Activated CD4-positive, alpha-beta T cell treated with anti-CD3 and anti-CD28 coated beads for 36 hours (primary cell): ENCODE measurements around the gene ASGR2. TPM values are rescaled to one million over a fixed set of nuclear protein-coding genes. Genes with fewer than 3 reads are reported as not detected.
"Not testable (repeated sequence)": the region's sequence is repeated elsewhere in the genome, so short reads cannot be mapped to it uniquely, and the experiment has no call there.

ENCODE experiments used
- ATAC-seq: fragments of 200-7000 bp; cut with Tn5 transposase; one replicate; pipeline ENCODE4 v1.10.0; 2021; ENCODE audit warnings: mild to moderate bottlenecking, moderate library complexity
- CTCF ChIA-PET: fragments of 350-600 bp; sonication (Branson Sonifier 250); formaldehyde crosslinking; loops from one replicate; lab custom pipeline; 2021; ENCODE audit warnings: antibody characterized with exemption; lab: Charles Lee
- POLR2A ChIA-PET: fragments of 350-600 bp; sonication (Branson Sonifier 250); formaldehyde crosslinking; loops from one replicate; lab custom pipeline; 2021; ENCODE audit warnings: antibody characterized with exemption, inconsistent platforms; lab: Charles Lee
- DNase-seq: peaks from one replicate; pipeline ENCODE4 v3.0.0-alpha.2; 2020
- H3K27ac Mint-ChIP-seq: one replicate; pipeline ENCODE4 v1.8.0; 2021; ENCODE audit warnings: mixed read lengths
- H3K27me3 Mint-ChIP-seq: one replicate; pipeline ENCODE4 v1.8.0; 2021; ENCODE audit warnings: mixed read lengths
- H3K36me3 Mint-ChIP-seq: one replicate; pipeline ENCODE4 v1.8.0; 2021; ENCODE audit warnings: low read depth, mixed read lengths
- H3K4me1 Mint-ChIP-seq: one replicate; pipeline ENCODE4 v1.8.0; 2021; ENCODE audit warnings: mixed read lengths
- H3K4me3 Mint-ChIP-seq: one replicate; pipeline ENCODE4 v1.8.0; 2021; ENCODE audit warnings: mild to moderate bottlenecking, moderate library complexity, mixed read lengths
- H3K9me3 Mint-ChIP-seq: one replicate; pipeline ENCODE4 v1.8.0; 2021; ENCODE audit warnings: low read depth, mixed read lengths
- intact Hi-C, 2 experiments: fragments of 100-400 bp; cut with DNase I in 1 of 2; cut with micrococcal nuclease in 1 of 2; formaldehyde crosslinking; loops; one replicate each; pipeline versions ENCODE4 v1.14.2 to v1.15.1; 2022 to 2024; cut with DNase I, micrococcal nuclease
- total RNA-seq, 2 experiments: library from RNA; stranded (reverse); gene quantifications; one replicate each; pipeline ENCODE4 v1.2.3, GENCODE V29; 2021

Gene ASGR2
- total RNA-seq, 2 experiments from 2014 or later, result not detected

DNA sequence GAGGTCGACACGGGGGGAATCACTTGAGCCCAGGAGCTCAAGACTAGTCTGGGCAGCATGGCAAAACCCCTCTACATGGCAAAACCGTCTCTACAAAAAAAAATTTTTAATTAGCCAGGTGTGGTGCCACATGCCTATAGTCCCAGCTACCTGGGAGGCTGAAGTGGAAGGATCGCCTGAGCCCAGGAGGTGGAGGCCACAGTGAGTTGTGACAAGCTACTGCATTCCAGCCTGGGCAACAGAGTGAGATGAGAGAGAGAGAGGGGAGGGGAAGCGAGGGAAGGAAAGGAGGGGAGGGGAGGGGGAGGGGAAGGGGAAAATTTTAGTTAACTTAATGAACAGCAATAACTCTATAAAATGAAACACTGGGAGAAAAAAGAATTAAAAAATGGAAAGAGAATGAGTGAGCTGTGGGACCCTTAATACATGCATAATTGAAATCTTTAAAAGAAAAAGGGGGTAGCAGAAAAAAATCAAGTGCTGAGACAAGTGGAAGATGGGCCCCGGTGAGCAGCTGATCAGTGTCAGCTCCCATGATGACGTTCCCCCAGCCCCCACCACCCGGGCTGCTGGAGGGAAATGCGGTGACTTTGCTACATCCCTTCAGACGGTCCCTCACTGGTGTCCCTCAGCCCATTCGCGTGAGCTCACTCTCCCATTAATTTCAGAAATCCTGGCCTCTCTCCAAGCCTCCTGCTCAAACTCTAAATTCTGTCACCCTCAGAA, 2.7 kb downstream of the ASGR2 start:
- H3K4me1 Mint-ChIP-seq, result peaks cover 8% of the 10 kb centered on the region
- ChIA-PET CTCF (interaction anchor here (0.6 to 1.1 kb wide), 3 partner anchors 25 to 649 kb away, joined by 3 to 4 read pairs (median 3); no protein-coding TSS in a partner anchor), POLR2A (no interaction called here)
- H3K36me3 Mint-ChIP-seq, result no peaks in the 10 kb centered on the region
- H3K9me3 Mint-ChIP-seq, result no peaks in the 10 kb centered on the region
- no peaks in the 10 kb centered on the region for H3K27me3 Mint-ChIP-seq
- DNase-seq, result no peak
- no peak overlapping the region for H3K4me3 Mint-ChIP-seq
- intact Hi-C loops, result no loop called here
- no peak for ATAC-seq
- no peak overlapping the region for H3K27ac Mint-ChIP-seq

DNA sequence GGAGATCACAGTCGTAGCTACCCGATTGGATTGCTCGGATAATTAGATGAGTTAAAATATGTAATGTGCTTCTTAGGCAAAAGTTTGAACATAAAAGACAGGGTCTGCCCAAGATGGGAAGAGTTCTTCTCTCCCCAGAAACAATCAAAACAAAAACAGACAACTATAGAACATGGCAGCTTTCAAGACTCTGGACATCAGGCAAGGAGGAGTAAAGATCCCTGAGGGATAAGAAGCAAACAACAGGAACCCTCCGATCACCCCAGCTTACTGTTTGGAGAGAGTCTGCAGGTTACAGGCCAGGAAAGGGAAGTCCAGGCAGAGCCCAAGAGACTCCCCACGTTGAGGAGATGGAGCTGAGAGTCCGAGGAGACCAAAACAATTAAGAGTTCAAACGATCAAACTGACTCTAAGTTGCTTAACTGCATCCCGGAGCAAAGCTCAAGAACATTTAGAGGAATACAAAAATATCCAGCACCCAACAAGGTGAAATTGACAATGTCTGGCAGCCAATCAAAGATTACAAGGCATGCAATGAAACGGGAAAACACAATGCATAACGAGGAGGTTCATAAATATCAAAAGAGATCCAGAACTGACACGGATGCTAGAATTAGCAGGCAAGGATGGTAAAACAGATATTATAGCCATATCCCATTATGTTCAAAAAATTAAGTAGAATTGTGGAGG, 3.9 kb downstream of the ASGR2 start:
- ChIA-PET POLR2A (no interaction called here), CTCF (interaction anchor here (0.6 kb wide), 1 partner anchor 67 kb away, joined by 3 read pairs; the partner anchor contains the start of gene SLC16A11)
- H3K36me3 Mint-ChIP-seq, result no peaks in the 10 kb centered on the region
- no peak overlapping the region for H3K4me3 Mint-ChIP-seq
- no peaks in the 10 kb centered on the region for H3K27me3 Mint-ChIP-seq
- H3K9me3 Mint-ChIP-seq, result no peaks in the 10 kb centered on the region
- H3K27ac Mint-ChIP-seq, result no peak overlapping the region
- H3K4me1 Mint-ChIP-seq, result peaks cover 8% of the 10 kb centered on the region
- DNase-seq (no peak), ATAC-seq (no peak)
- intact Hi-C loops, result no loop called here

DNA sequence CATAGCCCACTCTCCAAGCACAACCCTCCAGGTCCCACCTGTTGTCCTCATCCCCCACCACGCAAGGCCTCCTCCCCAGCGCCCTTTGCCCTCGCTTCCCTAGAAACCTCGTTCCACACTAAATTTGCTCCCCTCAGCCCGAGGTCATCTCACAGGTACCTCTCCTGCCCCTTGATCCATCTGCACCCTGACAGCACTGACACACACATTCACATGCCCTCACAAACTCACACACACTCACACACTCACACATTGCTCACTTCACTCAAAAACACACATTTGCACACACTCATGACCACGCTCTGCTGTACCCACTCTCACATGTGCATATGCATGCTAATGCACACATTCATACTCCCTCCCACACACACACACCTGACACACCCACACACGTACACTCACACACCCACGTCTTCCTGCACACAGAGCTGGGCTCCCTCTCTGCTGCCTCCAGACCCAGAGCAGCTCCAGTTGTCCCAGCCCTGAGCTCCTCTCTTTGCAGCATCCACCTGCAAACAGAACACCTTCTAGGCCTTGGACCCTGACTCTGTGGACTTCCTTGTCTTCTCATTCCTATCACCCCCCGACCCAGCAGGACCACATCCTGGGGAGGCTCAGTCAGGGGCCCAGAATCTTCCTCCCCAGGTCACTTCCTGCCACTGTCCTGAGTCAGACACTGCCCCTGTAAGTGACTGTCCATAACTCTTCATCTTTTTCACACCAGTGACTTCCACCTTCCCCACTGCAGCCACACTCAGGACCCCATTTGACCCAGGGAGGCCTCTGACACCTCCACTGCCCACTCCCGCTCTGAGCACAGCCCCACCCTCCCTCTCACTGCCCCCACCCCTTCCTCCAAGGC, 4.9 kb downstream of the ASGR2 start:
- CTCF ChIA-PET, result no interaction called here

DNA sequence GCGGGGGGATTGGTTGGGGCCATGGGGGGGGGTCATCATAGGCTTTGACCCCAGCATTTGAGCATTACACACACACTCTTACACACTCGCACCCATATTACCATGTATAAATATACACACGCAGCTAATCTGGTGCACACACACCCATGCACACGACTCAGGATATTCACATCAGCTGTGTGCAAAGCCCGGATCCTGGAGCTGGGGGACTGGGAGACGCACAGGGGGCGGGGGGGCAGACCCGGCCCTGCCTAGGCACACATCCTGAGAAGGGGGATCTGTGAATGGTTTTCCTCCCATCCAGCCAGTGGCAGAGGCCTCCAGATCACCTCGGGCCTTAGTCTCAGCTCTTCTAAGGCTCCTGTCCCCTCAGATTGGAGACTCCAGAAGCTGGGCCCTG, 5.6 kb downstream of the ASGR2 start:
- CTCF ChIA-PET, result no interaction called here
- H3K4me3 Mint-ChIP-seq, result no peak overlapping the region

More for the DNA sequence above, 4.9 kb downstream of the ASGR2 start:
- intact Hi-C loops, result no loop called here
- POLR2A ChIA-PET, result no interaction called here
- Mint-ChIP-seq H3K36me3 (no peaks in the 10 kb centered on the region), H3K9me3 (no peaks in the 10 kb centered on the region), H3K4me3 (no peak overlapping the region), H3K27me3 (no peaks in the 10 kb centered on the region), H3K4me1 (peaks cover 8% of the 10 kb centered on the region), H3K27ac (no peak overlapping the region)
- ATAC-seq, result no peak
- DNase-seq, result no peak

DNA sequence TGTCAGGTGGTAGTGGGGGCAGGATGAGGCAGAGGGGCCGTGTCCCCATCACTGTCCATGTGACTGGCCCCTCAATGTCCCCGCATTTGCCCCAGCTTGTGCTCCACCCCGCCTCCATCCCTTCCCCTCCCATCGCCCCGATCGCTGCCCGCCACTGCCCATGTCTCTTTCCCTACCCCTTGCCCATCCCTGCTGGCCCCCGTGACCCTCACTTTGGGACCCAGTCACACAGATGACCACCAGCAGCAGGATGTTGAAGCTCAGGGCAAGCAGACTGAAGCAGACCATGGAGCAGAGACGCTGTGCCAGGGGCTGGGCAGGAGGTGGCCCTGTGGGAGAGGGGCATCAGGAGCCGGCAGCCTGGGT, 6.1 kb downstream of the ASGR2 start:
- no peak for DNase-seq
- H3K27ac Mint-ChIP-seq, result no peak overlapping the region
- no peaks in the 10 kb centered on the region for H3K9me3 Mint-ChIP-seq
- H3K4me1 Mint-ChIP-seq, result peaks cover 8% of the 10 kb centered on the region
- ChIA-PET CTCF (no interaction called here), POLR2A (no interaction called here)
- intact Hi-C loops, result no loop called here
- no peaks in the 10 kb centered on the region for H3K36me3 Mint-ChIP-seq
- H3K27me3 Mint-ChIP-seq, result no peaks in the 10 kb centered on the region
- ATAC-seq, result no peak
- no peak overlapping the region for H3K4me3 Mint-ChIP-seq

More for the DNA sequence above, 5.6 kb downstream of the ASGR2 start:
- Mint-ChIP-seq H3K27me3 (no peaks in the 10 kb centered on the region), H3K9me3 (no peaks in the 10 kb centered on the region), H3K36me3 (no peaks in the 10 kb centered on the region), H3K4me1 (peaks cover 8% of the 10 kb centered on the region), H3K27ac (no peak overlapping the region)
- ATAC-seq (no peak), DNase-seq (no peak)
- intact Hi-C loops, result no loop called here
- POLR2A ChIA-PET, result no interaction called here

DNA sequence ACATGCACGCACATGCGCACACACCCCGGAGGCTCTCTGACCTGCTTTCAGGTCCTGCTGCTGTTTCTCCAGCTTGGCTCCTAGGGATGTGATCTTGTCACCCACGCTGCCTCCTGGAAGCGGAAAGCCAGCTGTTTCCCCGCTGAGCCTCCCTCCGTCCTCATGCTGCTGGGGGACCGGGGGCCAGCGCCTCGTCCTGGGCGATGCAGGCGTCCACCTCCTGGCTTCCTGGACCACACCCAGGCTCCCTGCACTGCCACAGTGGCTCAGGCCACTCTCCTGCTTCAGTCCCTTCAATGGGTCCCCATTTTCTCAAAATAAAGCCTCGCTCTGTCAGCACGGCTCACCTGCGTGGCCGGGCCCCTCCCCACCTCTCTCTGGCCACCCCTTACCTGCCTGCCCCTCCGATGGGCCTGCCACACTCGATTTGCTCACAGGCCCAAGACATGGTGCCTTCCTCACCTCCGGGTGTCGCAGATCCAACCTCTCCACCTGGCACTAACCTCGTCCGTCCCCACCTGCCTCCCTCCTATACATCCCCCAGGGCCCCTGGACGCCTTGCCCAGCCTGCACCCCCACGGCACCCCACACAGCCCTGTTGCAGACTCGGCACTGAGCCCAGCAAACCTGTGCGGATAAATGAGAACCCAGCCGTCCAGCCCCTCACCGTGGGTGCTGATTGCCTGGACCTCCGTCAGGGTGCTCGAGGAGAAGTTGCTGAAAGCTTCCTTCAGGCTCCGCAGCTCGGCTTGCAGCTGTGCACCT, 6.6 kb downstream of the ASGR2 start:
- intact Hi-C loops, result no loop called here
- no peak overlapping the region for H3K4me3 Mint-ChIP-seq
- peaks cover 8% of the 10 kb centered on the region for H3K4me1 Mint-ChIP-seq
- no peak for ATAC-seq
- no peaks in the 10 kb centered on the region for H3K27me3 Mint-ChIP-seq
- ChIA-PET CTCF (no interaction called here), POLR2A (no interaction called here)
- no peaks in the 10 kb centered on the region for H3K9me3 Mint-ChIP-seq
- no peak overlapping the region for H3K27ac Mint-ChIP-seq
- H3K36me3 Mint-ChIP-seq, result no peaks in the 10 kb centered on the region
- DNase-seq, result no peak

DNA sequence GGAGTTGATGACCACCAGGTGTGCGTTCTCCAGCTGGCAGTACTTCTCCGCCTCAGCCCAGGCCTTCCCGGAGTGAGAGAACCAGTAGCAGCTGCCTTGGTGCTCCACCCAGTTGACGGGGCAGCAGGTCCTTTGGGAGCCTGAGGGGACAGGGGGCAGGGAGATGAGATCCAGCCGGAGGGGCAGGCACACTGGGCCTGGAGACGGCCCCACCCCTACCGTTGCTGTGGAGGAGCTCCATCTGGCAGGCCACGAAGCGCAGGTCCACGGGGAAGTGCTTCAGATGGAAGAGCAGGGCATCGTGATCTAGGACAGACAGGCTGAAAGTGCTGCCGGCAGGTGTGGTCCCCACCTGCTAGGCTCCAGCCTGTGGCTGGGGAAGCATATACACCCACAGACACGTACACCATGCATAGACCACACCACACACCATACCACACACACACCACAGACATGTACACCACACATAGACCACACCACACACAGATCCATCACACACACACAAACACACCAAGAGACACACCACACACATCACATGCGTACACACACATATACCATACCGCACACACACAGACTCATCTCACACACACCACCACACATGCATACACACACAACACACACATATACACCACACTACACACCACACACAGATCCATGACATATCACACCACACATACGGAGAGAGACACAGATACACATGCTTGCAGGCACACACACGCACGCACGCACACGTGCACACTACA, 7.4 kb downstream of the ASGR2 start:
- Mint-ChIP-seq H3K36me3 (no peaks in the 10 kb centered on the region), H3K27me3 (no peaks in the 10 kb centered on the region), H3K9me3 (no peaks in the 10 kb centered on the region), H3K27ac (no peak overlapping the region), H3K4me3 (no peak overlapping the region), H3K4me1 (peaks cover 8% of the 10 kb centered on the region)
- DNase-seq (no peak), ATAC-seq (no peak)
- intact Hi-C loops, result no loop called here
- ChIA-PET CTCF (no interaction called here), POLR2A (no interaction called here)

DNA sequence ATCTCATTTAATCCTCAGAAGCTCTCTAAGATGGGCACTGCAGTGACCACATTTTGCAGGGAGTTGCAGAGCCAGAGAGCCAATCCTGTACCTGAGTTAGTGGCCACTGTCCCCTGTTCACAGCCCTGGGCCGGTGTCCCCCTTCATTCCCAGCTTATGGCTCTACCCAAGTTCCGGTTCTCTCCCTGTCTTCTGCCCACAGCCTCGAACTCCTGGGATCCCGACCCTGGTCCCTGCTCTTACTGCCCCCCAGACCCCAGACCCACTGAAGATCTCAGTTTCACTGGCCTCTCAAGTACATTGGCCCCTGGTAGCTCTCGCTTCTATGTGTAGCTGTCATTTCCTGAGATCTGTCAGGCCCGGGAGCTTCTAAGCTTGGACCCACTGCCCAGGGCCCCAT, 12.2 kb downstream of the ASGR2 start:
- ChIA-PET POLR2A (no interaction called here), CTCF (interaction anchor here (0.8 to 1.7 kb wide), 3 partner anchors 16 to 50 kb away, joined by 3 to 5 read pairs (median 3); no protein-coding TSS in a partner anchor)
- H3K36me3 Mint-ChIP-seq, result no peaks in the 10 kb centered on the region
- H3K27ac Mint-ChIP-seq, result no peak overlapping the region
- ATAC-seq (no peak), DNase-seq (no peak)
- H3K4me3 Mint-ChIP-seq, result no peak overlapping the region
- peaks cover 4% of the 10 kb centered on the region for H3K27me3 Mint-ChIP-seq
- H3K9me3 Mint-ChIP-seq, result no peaks in the 10 kb centered on the region
- intact Hi-C loops, result no loop called here
- H3K4me1 Mint-ChIP-seq, result no peaks in the 10 kb centered on the region

DNA sequence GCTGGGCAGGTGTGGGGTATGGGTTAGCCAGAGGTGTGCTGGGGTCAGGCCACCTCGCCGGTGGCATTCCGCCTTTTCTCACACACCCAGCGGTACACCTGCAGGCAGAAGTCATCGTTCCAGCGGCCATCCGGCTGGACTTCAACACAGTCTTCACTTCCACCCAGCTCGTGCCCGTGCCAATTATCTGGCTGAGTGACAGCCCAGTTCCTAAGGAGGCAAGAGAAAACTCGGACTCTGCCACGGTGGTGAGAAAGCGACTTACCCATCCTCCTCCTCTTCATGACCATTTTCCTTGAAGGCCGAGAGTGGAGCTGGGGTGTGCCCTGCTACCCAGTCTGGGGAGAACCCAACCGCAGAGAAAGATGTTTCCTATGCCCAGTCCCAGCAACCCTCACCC, 13.1 kb downstream of the ASGR2 start:
- Mint-ChIP-seq H3K27me3 (peaks cover 4% of the 10 kb centered on the region), H3K4me1 (no peaks in the 10 kb centered on the region), H3K4me3 (no peak overlapping the region), H3K27ac (no peak overlapping the region), H3K9me3 (no peaks in the 10 kb centered on the region), H3K36me3 (no peaks in the 10 kb centered on the region)
- DNase-seq (no peak), ATAC-seq (no peak)
- CTCF ChIA-PET, result interaction anchor here (1.7 kb wide), 1 partner anchor 15 kb away, joined by 3 read pairs; no protein-coding TSS in a partner anchor
- POLR2A ChIA-PET, result no interaction called here
- intact Hi-C loops, result no loop called here

DNA sequence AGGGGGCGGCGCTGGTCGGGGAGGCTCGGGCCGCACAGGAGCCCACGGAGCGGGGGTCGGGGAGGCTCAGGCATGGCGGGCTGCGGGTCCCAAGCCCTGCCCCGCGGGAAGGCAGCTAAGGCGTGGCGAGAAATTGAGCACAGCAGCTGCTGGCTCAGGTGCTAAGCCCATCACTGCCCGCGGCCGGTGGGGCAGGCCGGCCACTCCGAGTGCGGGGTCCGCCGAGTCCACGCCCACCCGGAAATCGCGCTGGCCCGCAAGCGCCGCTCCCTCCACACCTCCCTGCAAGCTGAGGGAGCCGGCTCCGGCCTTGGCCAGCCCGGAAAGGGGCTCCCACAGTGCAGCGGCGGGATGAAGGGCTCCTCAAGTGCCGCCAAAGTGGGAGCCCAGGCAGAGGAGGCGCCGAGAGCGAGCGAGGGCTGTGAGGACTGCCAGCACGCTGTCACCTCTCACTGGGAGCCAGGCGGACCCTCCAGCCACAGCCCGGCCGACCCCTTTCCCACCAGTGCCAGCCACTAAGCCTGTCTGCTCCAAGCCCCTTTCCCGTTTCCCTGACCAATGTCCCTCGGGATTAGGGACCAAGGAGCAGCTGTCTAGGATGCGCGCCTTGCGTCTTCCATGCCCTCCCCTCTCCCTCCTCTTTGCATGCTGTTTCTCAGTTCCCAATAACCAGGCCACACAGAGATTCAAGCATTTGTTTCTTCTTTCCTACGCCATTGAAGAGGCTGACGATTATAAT, 13.8 kb downstream of the ASGR2 start:
- H3K9me3 Mint-ChIP-seq, ATAC-seq, POLR2A ChIA-PET, intact Hi-C loops, DNase-seq, H3K27ac Mint-ChIP-seq, H3K4me3 Mint-ChIP-seq, H3K4me1 Mint-ChIP-seq, H3K36me3 Mint-ChIP-seq, H3K27me3 Mint-ChIP-seq: not testable (repeated sequence)
- CTCF ChIA-PET, result interaction anchor here (1.7 kb wide), 1 partner anchor 15 kb away, joined by 3 read pairs; no protein-coding TSS in a partner anchor
